ENCODE results near the gene CCR5.

GRCh38 chr3:46369151-46369550 is 1.6 kb upstream of the CCR5 start:
- TF ChIP-seq TAF1 (conservative IDR thresholded peaks at IDR 0.05) (no peak), CTCF (IDR thresholded peaks at IDR 0.05; ENCODE audit: low read depth, low read length, missing input control) (no peak)
